ENCODE results near the gene RUNX1.

The RUNX1 gene

GRCh38 chr21:34884346-34884929 lies 164.7 kb downstream of the RUNX1 start:
- Histone ChIP-seq H3K27me3 (ENCODE audit: insufficient read depth, low read length) (peaks cover 82% of the 10 kb centered on the region), H3K4me1 (ENCODE audit: insufficient read depth, low read length) (peaks cover 23% of the 10 kb centered on the region), H3K27ac (ENCODE audit: low read length) (no peak overlapping the region), H3K36me3 (ENCODE audit: insufficient read depth, low read depth, low read length) (no peaks in the 10 kb centered on the region), H3K9ac (ENCODE audit: low read depth, low read length) (no peak overlapping the region), H3K9me3 (ENCODE audit: insufficient read depth, low read depth, low read length) (no peaks in the 10 kb centered on the region), H3K4me3 (ENCODE audit: low read length) (no peak overlapping the region)

GRCh38 chr21:34883491-34884271 lies 165.4 kb downstream of the RUNX1 start:
- Histone ChIP-seq H3K36me3 (ENCODE audit: insufficient read depth, low read depth, low read length) (no peaks in the 10 kb centered on the region), H3K27ac (ENCODE audit: low read length) (no peak overlapping the region), H3K27me3 (ENCODE audit: insufficient read depth, low read length) (peaks cover 77% of the 10 kb centered on the region), H3K9ac (ENCODE audit: low read depth, low read length) (no peak overlapping the region), H3K4me3 (ENCODE audit: low read length) (no peak overlapping the region), H3K4me1 (ENCODE audit: insufficient read depth, low read length) (peaks cover 23% of the 10 kb centered on the region), H3K9me3 (ENCODE audit: insufficient read depth, low read depth, low read length) (no peaks in the 10 kb centered on the region)

GRCh38 chr21:34882719-34883131 lies 166.4 kb downstream of the RUNX1 start:
- peaks cover 20% of the 10 kb centered on the region for H3K4me1 ChIP-seq (ENCODE audit: insufficient read depth, low read length)
- no peak overlapping the region for H3K9ac ChIP-seq (ENCODE audit: low read depth, low read length)
- H3K27me3 ChIP-seq (ENCODE audit: insufficient read depth, low read length): peaks cover 69% of the 10 kb centered on the region
- H3K9me3 ChIP-seq (ENCODE audit: insufficient read depth, low read depth, low read length): no peaks in the 10 kb centered on the region
- no peak overlapping the region for H3K4me3 ChIP-seq (ENCODE audit: low read length)
- no peaks in the 10 kb centered on the region for H3K36me3 ChIP-seq (ENCODE audit: insufficient read depth, low read depth, low read length)
- no peak overlapping the region for H3K27ac ChIP-seq (ENCODE audit: low read length)

DNA sequence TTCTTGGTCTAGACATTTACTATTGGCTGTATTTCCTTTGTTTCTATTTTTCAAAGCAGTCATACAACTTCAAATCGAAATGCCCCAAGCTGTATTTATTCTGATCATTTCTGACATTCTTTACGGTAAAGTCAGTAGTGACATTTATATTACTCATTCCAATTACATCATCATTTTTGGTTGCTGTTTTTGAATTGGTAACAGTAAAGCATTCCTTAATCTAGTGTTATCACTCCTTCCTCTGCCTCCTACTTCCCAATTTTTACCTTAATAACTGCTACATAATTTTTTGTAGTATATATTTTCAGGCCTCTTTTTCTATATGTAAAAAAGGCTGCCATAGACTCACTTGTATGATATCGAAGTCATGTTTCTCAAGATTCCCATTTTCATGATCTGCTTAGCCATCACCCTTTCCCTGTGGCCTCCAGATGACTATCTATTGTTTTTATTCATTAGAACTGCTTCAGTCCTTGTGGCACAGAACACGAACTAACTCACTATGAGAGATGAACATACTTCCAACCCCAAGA lies 167.2 kb downstream of the RUNX1 start:
- Histone ChIP-seq H3K9ac (ENCODE audit: low read depth, low read length) (no peak overlapping the region), H3K27me3 (ENCODE audit: insufficient read depth, low read length) (peaks cover 61% of the 10 kb centered on the region), H3K4me1 (ENCODE audit: insufficient read depth, low read length) (peaks cover 15% of the 10 kb centered on the region; the same call in 1 of the 2 replicates), H3K9me3 (ENCODE audit: insufficient read depth, low read depth, low read length) (no peaks in the 10 kb centered on the region), H3K36me3 (ENCODE audit: insufficient read depth, low read depth, low read length) (no peaks in the 10 kb centered on the region), H3K27ac (ENCODE audit: low read length) (no peak overlapping the region), H3K4me3 (ENCODE audit: low read length) (no peak overlapping the region)

- Histone ChIP-seq H3K4me1 (ENCODE audit: insufficient read depth, low read length) (peaks cover 14% of the 10 kb centered on the region; the same call in 1 of the 2 replicates), H3K9ac (ENCODE audit: low read depth, low read length) (no peak overlapping the region), H3K9me3 (ENCODE audit: insufficient read depth, low read depth, low read length) (no peaks in the 10 kb centered on the region), H3K27me3 (ENCODE audit: insufficient read depth, low read length) (peaks cover 56% of the 10 kb centered on the region), H3K27ac (ENCODE audit: low read length) (no peak overlapping the region), H3K36me3 (ENCODE audit: insufficient read depth, low read depth, low read length) (no peaks in the 10 kb centered on the region), H3K4me3 (ENCODE audit: low read length) (no peak overlapping the region)
Observed at GRCh38 chr21:34881421-34881820, 167.7 kb downstream of the RUNX1 start.

- no peak overlapping the region for H3K27ac ChIP-seq (ENCODE audit: low read length)
Observed at GRCh38 chr21:34880401-34880800, 168.7 kb downstream of the RUNX1 start.

DNA sequence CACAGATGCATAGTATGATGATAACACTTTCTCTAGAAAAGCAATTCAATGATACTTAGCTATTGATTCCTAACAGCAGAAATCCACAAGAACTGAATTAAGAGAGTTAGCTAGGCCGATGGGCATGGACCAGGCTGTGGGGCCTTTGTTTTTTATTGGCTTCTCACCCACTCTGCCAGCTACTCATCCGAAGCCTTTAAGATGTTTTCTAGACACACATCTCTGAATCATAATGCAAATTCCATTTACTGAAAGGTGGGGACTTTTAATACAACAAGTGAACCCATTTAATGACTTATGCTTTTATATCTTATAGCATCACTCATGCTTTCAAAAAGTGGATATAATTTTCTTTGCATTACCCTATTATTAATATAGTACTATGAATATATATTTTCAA lies 170.2 kb downstream of the RUNX1 start:
- H3K9me3 ChIP-seq (ENCODE audit: insufficient read depth, low read depth, low read length): no peaks in the 10 kb centered on the region
- no peaks in the 10 kb centered on the region for H3K4me1 ChIP-seq (ENCODE audit: insufficient read depth, low read length)
- H3K27ac ChIP-seq (ENCODE audit: low read length): no peak overlapping the region
- H3K4me3 ChIP-seq (ENCODE audit: low read length): no peak overlapping the region
- peaks cover 31% of the 10 kb centered on the region for H3K27me3 ChIP-seq (ENCODE audit: insufficient read depth, low read length)
- no peaks in the 10 kb centered on the region for H3K36me3 ChIP-seq (ENCODE audit: insufficient read depth, low read depth, low read length)
- H3K9ac ChIP-seq (ENCODE audit: low read depth, low read length): no peak overlapping the region

More at GRCh38 chr21:34880401-34880800, 168.7 kb downstream of the RUNX1 start:
- peaks cover 4% of the 10 kb centered on the region; the same call in 1 of the 2 replicates for H3K4me1 ChIP-seq (ENCODE audit: insufficient read depth, low read length)
- H3K36me3 ChIP-seq (ENCODE audit: insufficient read depth, low read depth, low read length): no peaks in the 10 kb centered on the region
- H3K9me3 ChIP-seq (ENCODE audit: insufficient read depth, low read depth, low read length): no peaks in the 10 kb centered on the region
- no peak overlapping the region for H3K4me3 ChIP-seq (ENCODE audit: low read length)
- H3K9ac ChIP-seq (ENCODE audit: low read depth, low read length): no peak overlapping the region
- peaks cover 46% of the 10 kb centered on the region for H3K27me3 ChIP-seq (ENCODE audit: insufficient read depth, low read length)

DNA sequence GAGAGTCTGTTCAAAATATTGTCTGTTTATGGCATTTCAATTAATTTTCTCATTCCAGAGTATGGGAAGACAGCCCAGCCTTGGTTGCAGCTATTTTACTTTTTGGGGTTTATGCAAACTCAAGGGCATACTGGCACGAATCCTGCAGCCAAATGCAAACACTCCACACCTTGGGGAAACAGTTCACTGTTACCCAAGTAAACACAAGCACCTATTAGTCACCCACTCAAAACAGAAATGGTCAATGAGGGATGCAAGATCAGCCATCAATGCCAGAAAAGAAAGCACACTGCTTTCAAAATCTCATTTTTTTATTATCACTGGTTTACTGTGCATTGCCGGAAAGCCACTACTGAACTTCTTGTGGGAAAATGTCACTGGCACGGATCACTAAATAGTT lies 170.6 kb downstream of the RUNX1 start:
- peaks cover 27% of the 10 kb centered on the region for H3K27me3 ChIP-seq (ENCODE audit: insufficient read depth, low read length)
- no peak overlapping the region for H3K9ac ChIP-seq (ENCODE audit: low read depth, low read length)
- H3K4me3 ChIP-seq (ENCODE audit: low read length): no peak overlapping the region
- no peaks in the 10 kb centered on the region for H3K9me3 ChIP-seq (ENCODE audit: insufficient read depth, low read depth, low read length)
- H3K27ac ChIP-seq (ENCODE audit: low read length): no peak overlapping the region
- H3K36me3 ChIP-seq (ENCODE audit: insufficient read depth, low read depth, low read length): no peaks in the 10 kb centered on the region
- H3K4me1 ChIP-seq (ENCODE audit: insufficient read depth, low read length): no peaks in the 10 kb centered on the region

DNA sequence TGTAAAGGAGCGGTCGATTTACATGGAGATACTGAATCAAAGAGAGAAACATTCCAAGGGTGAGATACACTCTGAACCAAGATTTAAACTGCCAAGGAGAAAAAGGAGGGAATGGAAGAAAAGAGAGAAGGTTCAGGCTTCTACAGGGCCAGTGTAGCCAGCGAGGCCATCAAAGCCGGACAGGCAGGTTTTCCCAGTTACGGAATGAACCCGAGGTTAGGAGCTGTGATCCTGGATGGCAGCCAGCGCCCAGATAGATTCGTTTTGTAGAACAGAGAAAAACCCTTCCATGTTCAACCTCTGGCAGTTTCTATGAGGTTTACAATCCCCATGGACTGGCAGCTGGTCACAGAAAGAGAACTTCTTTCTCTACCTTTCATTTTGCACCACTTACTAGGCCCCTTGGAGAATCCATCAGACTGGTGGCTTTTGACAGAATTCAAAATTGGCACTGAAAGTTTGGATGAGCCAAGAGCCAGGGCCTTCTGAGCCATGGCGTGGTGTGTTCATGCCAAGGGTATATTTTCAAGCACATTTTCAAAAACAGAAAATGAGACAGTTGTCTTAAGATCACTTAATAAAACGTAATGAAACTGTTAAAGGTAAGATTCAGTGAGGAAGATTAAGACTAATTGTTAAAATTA lies 171.5 kb downstream of the RUNX1 start:
- H3K27ac ChIP-seq (ENCODE audit: low read length): no peak overlapping the region
- no peak overlapping the region for H3K4me3 ChIP-seq (ENCODE audit: low read length)
- H3K9me3 ChIP-seq (ENCODE audit: insufficient read depth, low read depth, low read length): no peaks in the 10 kb centered on the region
- no peaks in the 10 kb centered on the region for H3K36me3 ChIP-seq (ENCODE audit: insufficient read depth, low read depth, low read length)
- no peaks in the 10 kb centered on the region for H3K4me1 ChIP-seq (ENCODE audit: insufficient read depth, low read length)
- H3K9ac ChIP-seq (ENCODE audit: low read depth, low read length): no peak overlapping the region
- peaks cover 18% of the 10 kb centered on the region for H3K27me3 ChIP-seq (ENCODE audit: insufficient read depth, low read length)

DNA sequence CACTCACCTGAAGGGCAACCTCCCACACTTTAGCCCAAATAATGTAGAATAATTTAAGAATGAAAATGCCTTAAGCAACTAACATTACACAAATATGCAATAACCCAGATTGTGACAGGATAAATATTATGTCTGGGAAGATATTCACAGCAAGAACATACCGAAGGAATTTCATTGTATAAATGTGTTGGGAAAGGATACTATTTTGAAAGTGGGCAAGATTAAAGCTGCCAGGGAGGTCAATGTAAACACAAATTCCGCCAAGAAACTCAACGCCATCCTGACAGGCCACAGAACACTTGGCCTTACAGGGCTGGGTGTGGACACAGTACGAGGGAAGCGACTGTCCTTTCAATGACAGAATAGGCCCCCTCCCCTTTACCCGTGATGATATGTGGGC lies 173.3 kb downstream of the RUNX1 start:
- Histone ChIP-seq H3K27ac (ENCODE audit: low read length) (no peak overlapping the region), H3K36me3 (ENCODE audit: insufficient read depth, low read depth, low read length) (no peaks in the 10 kb centered on the region), H3K9me3 (ENCODE audit: insufficient read depth, low read depth, low read length) (no peaks in the 10 kb centered on the region)

GRCh38 chr21:34874684-34875513 lies 174.2 kb downstream of the RUNX1 start:
- Histone ChIP-seq H3K27ac (ENCODE audit: low read length) (no peak overlapping the region), H3K27me3 (ENCODE audit: insufficient read depth, low read length) (peaks cover 5% of the 10 kb centered on the region; the same call in 1 of the 2 replicates), H3K36me3 (ENCODE audit: insufficient read depth, low read depth, low read length) (no peaks in the 10 kb centered on the region), H3K9me3 (ENCODE audit: insufficient read depth, low read depth, low read length) (no peaks in the 10 kb centered on the region), H3K4me1 (ENCODE audit: insufficient read depth, low read length) (no peaks in the 10 kb centered on the region), H3K4me3 (ENCODE audit: low read length) (no peak overlapping the region), H3K9ac (ENCODE audit: low read depth, low read length) (no peak overlapping the region)

More for the DNA sequence above, 173.3 kb downstream of the RUNX1 start:
- H3K27me3 ChIP-seq (ENCODE audit: insufficient read depth, low read length): no peaks in the 10 kb centered on the region; the same call in 1 of the 2 replicates
- no peak overlapping the region for H3K4me3 ChIP-seq (ENCODE audit: low read length)
- H3K4me1 ChIP-seq (ENCODE audit: insufficient read depth, low read length): no peaks in the 10 kb centered on the region
- no peak overlapping the region for H3K9ac ChIP-seq (ENCODE audit: low read depth, low read length)
